ENCODE data around the gene TTC3. TPM values are rescaled to one million over a fixed set of nuclear protein-coding genes. Genes with fewer than 3 reads are reported as not detected.

TTC3 gene
- total and polyA plus RNA-seq, 9 of the 15 experiments (the other 6 are each of a cell fraction or from before 2014, with no cell fraction given), result 17.5 to 92.0 (median 59.5) TPM

GRCh38 chr21:37220981-37221664 is 148.1 kb downstream of the TTC3 start (continued):
- TF ChIP-seq ELK1 (CRISPR knock-in tag; IDR thresholded peaks at IDR 0.05) (no peak), HDAC8 (tag; IDR thresholded peaks at IDR 0.05) (no peak), BRF2 (IDR thresholded peaks at IDR 0.05; ENCODE audit: borderline replicate concordance, insufficient read depth, insufficient read length) (no peak), CTCF (IDR thresholded peaks at IDR 0.05 in 2 of 3, conservative IDR thresholded peaks at IDR 0.05 in 1 of 3; ENCODE audit: insufficient read depth in 2 of 3, low read depth in 1 of 3, low read length in 3 of 3) (peak; percentile 49 to 60 (median 55); a peak in 5 of 6 replicates), HNRNPK (IDR thresholded peaks at IDR 0.05; ENCODE audit: low read depth, low read length, poor library complexity, severe bottlenecking) (no peak), TGIF2 (CRISPR knock-in tag; IDR thresholded peaks at IDR 0.05) (no peak), ZNF699 (CRISPR knock-in tag; IDR thresholded peaks at IDR 0.05; ENCODE audit: insufficient replicate concordance) (no peak), CTBP1 (IDR thresholded peaks at IDR 0.05; ENCODE audit: borderline replicate concordance) (peak; percentile 69; the same call in 1 of the 2 replicates), GATAD2B (IDR thresholded peaks at IDR 0.05; ENCODE audit: borderline replicate concordance) (no peak), ASH1L (IDR thresholded peaks at IDR 0.05; ENCODE audit: borderline replicate concordance, low read depth, partially characterized antibody) (peak; percentile 50), CREBBP (IDR thresholded peaks at IDR 0.05; ENCODE audit: low read depth, low read length) (no peak), LCOR (CRISPR knock-in tag; IDR thresholded peaks at IDR 0.05) (0 out of 2 replicates have a peak, but pooled peaks have one; percentile 15), TCF15 (CRISPR knock-in tag; IDR thresholded peaks at IDR 0.05) (no peak), SOX6 (IDR thresholded peaks at IDR 0.05) (0 out of 2 replicates have a peak, but pooled peaks have one; percentile 14), SREBF2 (CRISPR knock-in tag; IDR thresholded peaks at IDR 0.05) (no peak), YY1 (IDR thresholded peaks at IDR 0.05; ENCODE audit: borderline replicate concordance in 1 of 3, control insufficient read depth in 1 of 3, extremely low read depth in 1 of 3, insufficient read depth in 3 of 3, insufficient read length in 1 of 3, insufficient replicate concordance in 2 of 3, low read depth in 1 of 3, low read length in 2 of 3) (peak in 2 of 3 experiments; percentile 23 to 69), POLR2H (tag; IDR thresholded peaks at IDR 0.05; ENCODE audit: low read depth) (no peak), CXXC5 (CRISPR knock-in tag; IDR thresholded peaks at IDR 0.05) (peak; percentile 64), GATA2 (CRISPR knock-in tag; IDR thresholded peaks at IDR 0.05) (no peak), MYNN (IDR thresholded peaks at IDR 0.05) (peak; percentile 54; the same call in 1 of the 2 replicates), MYNN (CRISPR knock-in tag; IDR thresholded peaks at IDR 0.05) (no peak), HCFC1 (IDR thresholded peaks at IDR 0.05; ENCODE audit: low read depth, low read length) (peak; percentile 52)
